ENCODE results near the gene EPHA1. TPM values are rescaled to one million over a fixed set of nuclear protein-coding genes. Genes with fewer than 3 reads are reported as not detected.

Gene EPHA1
- total RNA-seq: 1 to 10 TPM in 1 of 4 donors, under 1 TPM in 1, not detected in 2; 0.87 to 3.6 TPM

GRCh38 chr7:143408686-143409561, at the start of gene EPHA1:
Gene EPHA1 (minus strand): TSS chr7:143408856. CDS start chr7:143408805, 51 bp downstream.
- no peak for DNase-seq (ENCODE audit: low spot score in 2 of 2)
- H3K9me3 ChIP-seq: no peaks in the 10 kb centered on the region
- 11 to 22% methylated on average over 11 to 33 of the region's 39 CpGs for WGBS, 2 donors

GRCh38 chr7:143458263-143458662, 49.6 kb upstream of the EPHA1 start:
- WGBS, 2 donors: 77 to 78% methylated on average over 3 of the region's 3 CpGs

More at GRCh38 chr7:143408686-143409561, at the start of gene EPHA1:
- H3K4me1 ChIP-seq: peaks cover 0 to 24% (median 11%) of the 10 kb centered on the region in 4 donors
- H3K4me3 ChIP-seq: peak within 1 kb of the TSS in 2 of 4 donors; percentile 28 to 41
- H3K27ac ChIP-seq: peak within 1 kb of the TSS in 1 of 4 donors; percentile 64
- H3K27me3 ChIP-seq: peaks cover 0 to 5% of the 10 kb centered on the region in 2 donors
- no peak for TF ChIP-seq EP300 (IDR thresholded peaks at IDR 0.05)
- peak; percentile 12 to 31 (median 20) for TF ChIP-seq CTCF (IDR thresholded peaks at IDR 0.05)
- no peak for TF ChIP-seq POLR2A (IDR thresholded peaks at IDR 0.05)
- H3K36me3 ChIP-seq: no peaks in the 10 kb centered on the region

GRCh38 chr7:143456992-143457793, 48.5 kb upstream of the EPHA1 start:
- no peak for DNase-seq (ENCODE audit: low spot score in 2 of 2)
- H3K36me3 ChIP-seq: no peaks in the 10 kb centered on the region
- no peak overlapping the region for H3K4me3 ChIP-seq
- no peak overlapping the region for H3K27ac ChIP-seq
- no peaks in the 10 kb centered on the region for H3K4me1 ChIP-seq
- TF ChIP-seq POLR2A (IDR thresholded peaks at IDR 0.05) (no peak), EP300 (IDR thresholded peaks at IDR 0.05) (no peak)
- no peaks in the 10 kb centered on the region for H3K27me3 ChIP-seq
- 61 to 69% methylated on average over 4 of the region's 4 CpGs for WGBS, 2 donors
- H3K9me3 ChIP-seq: no peaks in the 10 kb centered on the region

More at GRCh38 chr7:143458263-143458662, 49.6 kb upstream of the EPHA1 start:
- Histone ChIP-seq H3K9me3 (no peaks in the 10 kb centered on the region), H3K27me3 (no peaks in the 10 kb centered on the region), H3K4me1 (no peaks in the 10 kb centered on the region), H3K4me3 (no peak overlapping the region), H3K36me3 (no peaks in the 10 kb centered on the region), H3K27ac (no peak overlapping the region)
- TF ChIP-seq EP300 (IDR thresholded peaks at IDR 0.05) (peak in 1 of 2 donors; percentile 17), POLR2A (IDR thresholded peaks at IDR 0.05) (no peak)
- DNase-seq (ENCODE audit: low spot score in 2 of 2): peak in 1 of 2 donors; percentile 31

GRCh38 chr7:143455942-143456341, 47.3 kb upstream of the EPHA1 start:
- no peak overlapping the region for H3K4me3 ChIP-seq
- DNase-seq (ENCODE audit: low spot score in 2 of 2): no peak
- no peaks in the 10 kb centered on the region for H3K27me3 ChIP-seq
- no peak overlapping the region for H3K27ac ChIP-seq
- H3K9me3 ChIP-seq: no peaks in the 10 kb centered on the region
- TF ChIP-seq EP300 (IDR thresholded peaks at IDR 0.05) (no peak), CTCF (IDR thresholded peaks at IDR 0.05) (no peak), POLR2A (IDR thresholded peaks at IDR 0.05) (no peak)
- H3K4me1 ChIP-seq: no peaks in the 10 kb centered on the region
- H3K36me3 ChIP-seq: no peaks in the 10 kb centered on the region
- 88 to 89% methylated on average over 4 of the region's 4 CpGs for WGBS, 2 donors

- DNase-seq (ENCODE audit: low spot score in 2 of 2): no peak
- no peaks in the 10 kb centered on the region for H3K27me3 ChIP-seq
- 83 to 90% methylated on average over 2 of the region's 2 CpGs for WGBS, 2 donors
Observed at GRCh38 chr7:143455491-143455890, 46.8 kb upstream of the EPHA1 start.

More at GRCh38 chr7:143455491-143455890, 46.8 kb upstream of the EPHA1 start:
- Histone ChIP-seq H3K4me1 (no peaks in the 10 kb centered on the region), H3K27ac (no peak overlapping the region), H3K9me3 (no peaks in the 10 kb centered on the region), H3K36me3 (no peaks in the 10 kb centered on the region), H3K4me3 (no peak overlapping the region)
- TF ChIP-seq EP300 (IDR thresholded peaks at IDR 0.05) (no peak), CTCF (IDR thresholded peaks at IDR 0.05) (no peak), POLR2A (IDR thresholded peaks at IDR 0.05) (no peak)

All from tibial nerve (tissue), 4 donors.